Measurements from ENCODE around the gene CKAP2L.
"Not testable (repeated sequence)": the region's sequence is repeated elsewhere in the genome, so short reads cannot be mapped to it uniquely, and the experiment has no call there.

CKAP2L gene

GRCh38 chr2:112728029-112728362 lies 36.4 kb downstream of the CKAP2L start:
- no peak for DNase-seq (ENCODE audit: extremely low read depth in 1 of 2, low read depth in 1 of 2)

- no peak for DNase-seq (ENCODE audit: extremely low read depth in 1 of 2, low read depth in 1 of 2)
Measured at GRCh38 chr2:112727276-112728028, 37.0 kb downstream of the CKAP2L start.

- peak; percentile 67 to 74 for DNase-seq (ENCODE audit: extremely low read depth in 1 of 2, low read depth in 1 of 2)
Measured at GRCh38 chr2:112726487-112727190, 37.8 kb downstream of the CKAP2L start.

- DNase-seq (ENCODE audit: extremely low read depth in 1 of 2, low read depth in 1 of 2): no peak
Measured at GRCh38 chr2:112725545-112726457, 38.6 kb downstream of the CKAP2L start.

- DNase-seq (ENCODE audit: extremely low read depth in 1 of 2, low read depth in 1 of 2): no peak
Measured at GRCh38 chr2:112724591-112725525, 39.6 kb downstream of the CKAP2L start.

GRCh38 chr2:112723995-112724394 lies 40.4 kb downstream of the CKAP2L start:
- DNase-seq (ENCODE audit: extremely low read depth in 1 of 2, low read depth in 1 of 2): no peak

- no peak for DNase-seq (ENCODE audit: extremely low read depth in 1 of 2, low read depth in 1 of 2)
Measured at GRCh38 chr2:112723547-112723940, 40.9 kb downstream of the CKAP2L start.

- no peak for DNase-seq (ENCODE audit: extremely low read depth in 1 of 2, low read depth in 1 of 2)
Measured at GRCh38 chr2:112722816-112723546, 41.4 kb downstream of the CKAP2L start.

GRCh38 chr2:112721819-112722522 lies 42.4 kb downstream of the CKAP2L start:
- DNase-seq (ENCODE audit: extremely low read depth in 1 of 2, low read depth in 1 of 2): no peak

- DNase-seq (ENCODE audit: extremely low read depth in 1 of 2, low read depth in 1 of 2): no peak
Measured at GRCh38 chr2:112720785-112721184, 43.6 kb downstream of the CKAP2L start, which contains the start of gene NT5DC4. TSS of gene NT5DC4 (plus strand) at chr2:112721020. CDS start at chr2:112721080, 60 bp downstream.

GRCh38 chr2:112718863-112719370 lies 45.5 kb downstream of the CKAP2L start:
- DNase-seq (ENCODE audit: extremely low read depth in 1 of 2, low read depth in 1 of 2): no peak

GRCh38 chr2:112716826-112717352 lies 47.5 kb downstream of the CKAP2L start:
- not testable (repeated sequence) for DNase-seq (ENCODE audit: extremely low read depth in 1 of 2, low read depth in 1 of 2)

GRCh38 chr2:112716094-112716493 lies 48.3 kb downstream of the CKAP2L start:
- not testable (repeated sequence) for DNase-seq (ENCODE audit: extremely low read depth in 1 of 2, low read depth in 1 of 2)

- no peak for DNase-seq (ENCODE audit: extremely low read depth in 1 of 2, low read depth in 1 of 2)
Measured at GRCh38 chr2:112714836-112715631, 49.4 kb downstream of the CKAP2L start.

- DNase-seq (ENCODE audit: extremely low read depth in 1 of 2, low read depth in 1 of 2): no peak
Measured at GRCh38 chr2:112714331-112714730, 50.1 kb downstream of the CKAP2L start.

GRCh38 chr2:112713926-112714325 lies 50.5 kb downstream of the CKAP2L start:
- DNase-seq (ENCODE audit: extremely low read depth in 1 of 2, low read depth in 1 of 2): no peak

GRCh38 chr2:112713585-112713925 lies 50.9 kb downstream of the CKAP2L start:
- DNase-seq (ENCODE audit: extremely low read depth in 1 of 2, low read depth in 1 of 2): no peak
